GM18505 (cell line): Measurements from ENCODE around the gene PPT1.

Experiments
- ATAC-seq: cut with Tn5 transposase; IDR thresholded peaks from one replicate; pipeline ENCODE4 v1.9.1; 2021; ENCODE audit not compliant: unreplicated experiment
- POLR2A ChIP-seq: IDR thresholded peaks from 4 replicates; pipeline ENCODE4 v1.6.1; 2011; ENCODE audit warnings: borderline replicate concordance; ENCODE audit not compliant: insufficient read depth, insufficient read length; ENCODE audit errors: extremely low read depth

Gene PPT1

DNA sequence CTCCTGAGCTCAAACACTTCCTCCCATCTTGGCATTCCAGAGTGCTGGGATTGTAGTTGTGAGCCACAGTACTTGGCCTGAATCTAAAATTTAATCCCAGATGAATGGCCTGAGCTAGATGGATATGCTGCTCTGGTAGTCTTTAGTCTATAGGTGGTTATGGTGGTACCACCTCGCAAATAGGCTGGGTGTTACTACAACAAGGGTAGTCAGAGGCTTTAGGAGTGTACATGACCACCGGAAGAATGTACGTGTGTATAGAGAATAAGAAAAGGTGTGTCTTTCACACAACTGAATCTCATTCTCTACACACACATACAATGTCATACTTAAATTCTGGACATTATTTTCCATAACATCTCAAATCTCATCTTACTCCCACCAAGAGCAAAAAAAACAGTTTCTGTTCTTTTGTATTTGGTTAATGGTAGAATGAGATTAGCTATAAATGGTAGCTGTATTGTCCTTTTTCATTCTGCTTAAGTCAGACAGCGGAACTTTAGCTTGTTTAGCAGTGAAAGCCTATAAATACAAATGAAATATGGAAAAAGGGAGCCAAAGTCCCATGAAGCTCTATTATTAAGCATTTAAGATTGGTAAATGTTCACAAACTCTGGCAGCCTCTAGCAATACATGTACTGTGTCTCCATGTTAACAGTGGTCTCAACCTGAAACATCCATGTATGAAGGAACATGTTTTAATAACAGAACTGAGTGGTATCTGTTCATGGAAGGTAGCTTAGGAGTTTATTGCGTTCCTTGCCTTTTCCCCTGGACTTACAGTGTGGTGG, 40.3 kb downstream of the PPT1 start:
- no peak for ATAC-seq
- TF ChIP-seq POLR2A, result no peak

DNA sequence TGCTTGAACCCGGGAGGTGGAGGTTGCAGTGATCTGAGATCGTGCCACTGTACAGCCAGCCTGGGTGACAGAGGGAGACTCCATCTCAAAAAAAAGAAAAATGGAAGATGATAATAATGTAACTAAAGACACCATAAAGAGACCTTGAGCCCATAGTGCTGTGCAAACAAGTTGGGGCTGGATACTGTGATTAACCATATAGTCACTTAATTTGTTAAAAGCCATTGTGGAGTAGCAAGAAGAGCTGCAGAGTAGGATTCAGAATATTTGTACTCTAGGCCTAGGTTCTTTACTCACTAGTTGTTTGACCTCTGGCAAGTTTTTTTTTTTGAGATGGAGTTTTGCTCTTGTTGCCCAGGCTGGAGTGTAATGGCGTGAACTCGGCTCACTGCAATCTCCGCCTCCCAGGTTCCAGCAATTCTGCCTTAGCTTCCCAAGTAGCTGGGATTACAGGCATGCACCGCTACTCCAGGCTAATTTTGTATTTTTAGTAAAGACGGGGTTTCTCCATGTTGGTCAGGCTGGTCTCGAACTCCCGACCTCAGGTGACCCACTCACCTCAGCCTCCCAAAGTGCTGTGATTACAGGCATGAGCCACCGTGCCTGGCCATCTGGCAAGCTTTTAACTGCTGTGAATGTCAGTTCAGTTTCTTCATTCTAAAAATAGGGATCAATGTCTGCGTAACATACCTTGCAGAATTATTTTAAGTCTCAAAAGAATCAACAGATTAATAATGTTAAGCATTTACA, 43.7 kb downstream of the PPT1 start:
- no peak for TF ChIP-seq POLR2A
- ATAC-seq, result no peak

DNA sequence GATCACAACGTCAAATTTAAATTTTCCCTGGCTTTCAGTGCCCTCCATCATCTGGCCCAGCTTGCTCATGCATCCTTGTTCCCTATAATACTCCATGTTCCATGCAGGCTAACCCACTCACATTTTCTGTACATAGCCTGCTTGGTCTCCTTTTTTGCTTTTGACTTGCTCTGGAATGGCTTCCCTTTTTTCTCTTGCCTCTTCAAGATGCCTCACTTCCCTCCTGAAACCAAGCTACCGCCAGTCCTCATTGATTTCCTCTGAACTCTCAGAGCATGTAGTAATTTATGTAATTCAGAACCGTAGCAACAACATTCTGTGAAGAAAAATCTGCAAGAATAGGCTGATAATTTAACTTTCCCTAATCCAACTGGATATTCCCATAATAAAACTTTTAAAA, 46.2 kb downstream of the PPT1 start:
- TF ChIP-seq POLR2A, result no peak
- ATAC-seq, result no peak

DNA sequence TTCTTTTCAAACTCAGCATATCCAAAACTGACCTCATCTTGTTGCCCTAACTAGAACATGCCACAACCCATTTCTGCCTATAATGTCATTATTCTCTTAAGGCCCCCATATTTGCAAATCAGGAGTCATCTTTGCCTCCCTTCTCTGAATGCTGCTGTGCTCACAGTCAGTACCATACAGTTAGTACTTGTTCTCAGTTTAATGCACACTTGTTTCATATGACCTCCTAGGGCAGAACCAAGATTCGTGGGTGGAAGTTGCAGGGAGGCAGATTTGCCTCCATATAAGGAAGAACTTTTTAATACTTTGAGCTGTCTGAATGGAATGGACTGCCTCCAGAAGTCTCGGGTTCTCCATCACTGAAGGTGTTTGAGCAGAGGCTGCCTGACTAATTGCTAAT, 47.3 kb downstream of the PPT1 start:
- no peak for ATAC-seq
- TF ChIP-seq POLR2A, result no peak

DNA sequence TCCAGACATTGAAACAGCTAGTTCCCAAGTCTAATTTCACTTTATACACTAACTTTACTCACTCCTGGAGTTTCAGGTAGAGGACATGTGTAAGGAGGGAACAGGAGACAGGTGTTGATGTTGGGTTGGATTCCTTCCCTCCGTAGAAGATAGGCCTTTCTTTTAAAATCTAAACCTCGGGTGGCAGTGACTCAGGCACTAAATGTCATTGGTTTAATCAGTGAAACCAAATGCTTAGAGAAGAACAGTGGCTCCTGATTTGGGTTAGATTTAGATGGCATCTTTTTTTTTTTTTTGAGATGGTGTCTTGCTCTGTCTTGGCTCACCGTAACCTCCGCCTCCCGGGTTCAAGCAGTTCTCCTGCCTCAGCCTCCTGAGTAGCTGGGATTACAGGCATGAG, 49.3 kb downstream of the PPT1 start:
- TF ChIP-seq POLR2A, result no peak
- ATAC-seq, result no peak

DNA sequence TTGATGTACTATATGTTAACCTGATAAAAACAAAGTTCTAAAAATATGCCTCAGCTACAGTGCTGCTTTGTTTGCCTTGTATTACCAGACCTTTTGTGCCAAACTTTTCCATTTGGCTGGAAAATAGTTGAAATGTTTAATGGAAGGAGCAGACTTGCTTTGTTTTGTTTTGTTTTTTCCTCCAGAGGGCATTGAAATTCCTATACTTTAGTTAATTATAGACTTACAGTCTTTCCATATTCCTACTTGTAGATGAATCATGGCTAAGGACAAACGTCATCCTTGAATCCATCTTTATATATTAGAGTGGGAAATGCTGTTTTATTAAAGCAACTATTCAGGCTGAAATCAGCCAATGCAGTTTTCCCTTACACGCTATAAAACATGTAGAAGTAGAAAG, 49.8 kb downstream of the PPT1 start:
- no peak for TF ChIP-seq POLR2A
- no peak for ATAC-seq

DNA sequence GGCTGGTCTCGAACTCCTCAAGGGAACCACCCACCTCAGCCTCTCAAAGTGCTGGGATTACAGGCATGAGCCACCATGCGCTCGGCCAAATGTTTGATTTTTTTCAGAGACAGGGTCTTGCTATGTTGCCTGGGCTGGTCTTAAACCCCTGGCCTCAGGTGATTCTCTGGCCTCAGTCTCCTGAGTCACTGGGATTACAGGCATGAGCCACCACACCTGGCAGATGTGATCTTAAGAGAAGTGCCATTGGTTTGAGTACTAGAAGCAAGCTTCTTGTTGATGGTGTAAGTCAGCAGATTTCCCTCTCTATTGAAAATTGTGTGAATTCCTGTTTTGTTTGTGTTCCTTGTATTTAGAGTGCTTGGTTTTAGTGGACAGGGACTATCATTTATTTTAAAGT, 51.3 kb downstream of the PPT1 start:
- ATAC-seq, result no peak
- no peak for TF ChIP-seq POLR2A

DNA sequence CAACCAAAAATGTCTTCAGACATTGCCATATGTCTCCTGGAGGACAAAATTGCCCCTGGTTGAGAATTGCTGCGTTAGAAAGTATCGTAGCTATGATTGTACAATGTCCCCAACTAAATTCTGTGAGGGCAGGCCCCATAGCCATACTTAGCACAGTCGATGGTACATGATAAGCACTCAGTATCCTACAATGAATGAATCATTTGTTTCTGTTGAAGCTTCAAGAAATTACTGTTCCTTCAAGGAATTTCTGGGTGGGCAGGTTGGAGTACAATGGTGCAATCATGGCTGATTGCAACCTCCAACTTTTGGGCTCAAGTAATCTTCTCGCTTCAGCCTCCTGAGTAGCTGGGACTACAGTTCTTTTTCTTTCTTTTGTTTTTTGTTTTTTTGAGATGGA, 51.9 kb downstream of the PPT1 start:
- ATAC-seq, result no peak

DNA sequence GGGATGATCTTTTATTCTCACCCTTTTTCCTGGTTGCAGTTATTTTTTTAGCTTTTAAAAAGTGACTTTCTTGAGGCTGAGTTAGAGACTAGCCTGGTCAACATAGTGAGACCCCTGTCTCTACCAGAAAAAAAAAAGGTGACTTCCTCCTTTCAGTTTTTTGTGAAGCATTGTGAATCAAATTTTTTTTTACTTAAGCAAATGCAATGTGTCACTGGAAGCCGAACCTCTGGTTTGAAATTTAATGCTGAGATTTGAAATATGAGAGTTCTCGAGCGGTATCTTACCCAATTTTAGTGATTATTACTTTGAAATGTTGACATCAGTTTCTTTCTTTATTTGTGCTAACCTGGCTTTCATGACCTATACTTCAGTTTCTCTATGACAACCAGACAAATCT, 52.9 kb downstream of the PPT1 start:
- no peak for TF ChIP-seq POLR2A
- ATAC-seq, result no peak

More for the DNA sequence above, 51.9 kb downstream of the PPT1 start:
- no peak for TF ChIP-seq POLR2A

DNA sequence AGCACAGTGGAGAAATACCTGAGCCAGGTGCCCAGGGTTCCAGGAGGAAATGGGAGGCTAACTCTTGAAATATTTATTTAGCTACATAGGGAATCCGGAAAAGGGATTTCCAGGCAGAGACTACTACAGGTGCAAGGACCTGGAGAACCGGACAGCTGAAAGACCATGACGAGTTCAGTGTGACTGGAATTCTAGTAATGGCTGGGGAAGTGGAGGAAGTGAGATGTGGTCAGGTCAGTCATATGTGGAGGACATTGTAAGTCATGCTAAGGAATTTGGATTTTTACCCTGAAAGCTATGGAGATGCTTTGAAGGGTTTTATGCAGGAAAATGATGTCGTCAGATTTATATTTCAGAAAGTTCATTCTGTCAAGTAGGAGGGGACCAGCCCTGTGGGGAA, 54.7 kb downstream of the PPT1 start:
- no peak for TF ChIP-seq POLR2A
- no peak for ATAC-seq

DNA sequence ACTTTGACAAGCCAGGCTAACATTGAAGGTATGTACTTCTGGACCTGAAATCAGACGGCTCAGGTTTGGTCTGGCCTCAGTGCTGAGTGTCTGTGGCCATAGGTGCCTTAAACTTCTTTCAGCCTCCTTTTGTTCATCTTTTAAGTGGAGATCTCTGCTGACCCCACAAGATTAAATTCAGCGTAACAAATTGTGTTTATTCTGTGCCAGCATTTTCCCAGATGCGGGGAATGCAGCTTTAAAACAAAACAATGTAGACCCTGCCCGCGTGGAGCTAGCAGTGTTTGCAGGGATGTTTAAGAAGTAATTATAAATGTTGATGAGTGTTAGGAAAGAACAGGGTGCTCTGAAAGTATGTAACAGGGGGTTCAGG, 55.6 kb downstream of the PPT1 start:
- no peak for ATAC-seq
- no peak for TF ChIP-seq POLR2A

DNA sequence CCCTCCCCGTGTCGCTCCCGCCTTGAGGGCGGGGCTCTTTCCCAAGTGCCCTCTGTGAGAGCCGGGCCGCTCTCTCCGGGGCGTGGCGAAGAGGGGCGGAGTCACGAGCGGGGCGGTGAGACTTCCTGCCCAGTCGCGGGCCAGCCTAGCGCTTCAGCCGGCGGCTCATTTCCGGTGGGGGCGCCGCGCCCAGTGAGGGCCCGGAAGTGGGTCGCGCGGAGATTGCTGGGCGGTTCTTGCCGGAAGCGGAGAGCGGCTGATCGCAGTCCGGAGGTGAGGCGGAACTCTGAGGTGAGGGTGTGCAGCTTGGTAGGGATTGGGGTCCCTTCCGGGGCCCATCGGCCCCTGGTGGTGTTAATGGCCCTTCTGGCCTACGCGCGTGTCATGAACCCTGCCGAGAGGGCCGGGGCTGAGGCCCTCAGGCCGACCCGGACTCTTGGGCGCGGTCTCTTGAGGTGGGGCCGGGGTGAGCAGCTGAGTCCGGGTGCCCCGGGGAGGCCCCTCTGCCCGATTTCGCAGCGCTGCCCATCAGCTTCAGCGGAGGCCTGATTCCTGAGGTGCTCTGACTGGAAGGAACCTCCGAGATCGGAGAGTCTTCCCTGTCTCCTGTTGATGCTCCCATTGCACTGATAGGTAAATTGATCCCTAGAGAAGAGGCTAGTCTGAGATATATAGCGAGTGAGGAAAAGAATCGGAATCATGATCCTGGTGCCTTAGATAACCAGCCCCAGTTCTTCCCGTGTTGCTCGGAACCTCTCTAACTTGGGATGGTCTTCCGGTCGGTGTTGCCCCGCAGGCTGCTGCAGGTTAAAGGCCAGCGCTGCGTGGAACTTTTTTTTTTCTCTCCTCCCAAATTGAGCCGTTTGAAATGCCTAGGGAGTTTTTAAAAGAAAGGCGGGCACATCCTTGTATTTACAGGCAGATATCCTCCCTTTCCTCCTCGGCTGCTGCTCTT, 56.3 kb downstream of the PPT1 start, which contains the start of gene CAP1:
Gene CAP1, plus strand, starts transcription at position 219 of the 955 bp plus-strand sequence. CDS start 18,618 bp downstream, outside the sequence.
- peak; percentile 79 for ATAC-seq
- peak; percentile 75 for TF ChIP-seq POLR2A
